CD4-positive, alpha-beta T cell treated with Interleukin-10 for 1 hour (primary cell): Measurements from ENCODE around the gene MC1R.

Experiments
- DNase-seq: peaks from one replicate; pipeline ENCODE4 v3.0.0-alpha.2; 2020

The MC1R gene

DNA sequence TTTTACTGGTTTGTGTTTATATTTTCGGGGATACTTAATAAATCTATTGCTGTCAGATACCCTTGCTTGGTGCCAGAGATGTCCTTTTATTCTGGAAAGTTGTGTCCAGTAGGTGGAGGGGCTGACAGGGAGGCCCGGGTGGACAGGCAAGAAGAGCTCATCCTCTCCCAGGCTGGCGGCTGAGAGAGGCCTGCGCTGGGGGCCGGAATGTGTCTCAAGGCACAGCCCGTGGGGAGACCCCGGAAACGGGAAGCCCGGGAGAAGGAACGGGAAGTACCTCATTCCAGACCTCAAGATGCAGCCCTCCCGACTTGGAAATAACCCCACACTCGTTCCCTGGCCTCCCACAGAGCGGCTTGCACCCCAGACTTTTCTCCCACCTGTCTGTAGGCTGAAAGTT, 17.4 kb downstream of the MC1R start:
- DNase-seq, result no peak

DNA sequence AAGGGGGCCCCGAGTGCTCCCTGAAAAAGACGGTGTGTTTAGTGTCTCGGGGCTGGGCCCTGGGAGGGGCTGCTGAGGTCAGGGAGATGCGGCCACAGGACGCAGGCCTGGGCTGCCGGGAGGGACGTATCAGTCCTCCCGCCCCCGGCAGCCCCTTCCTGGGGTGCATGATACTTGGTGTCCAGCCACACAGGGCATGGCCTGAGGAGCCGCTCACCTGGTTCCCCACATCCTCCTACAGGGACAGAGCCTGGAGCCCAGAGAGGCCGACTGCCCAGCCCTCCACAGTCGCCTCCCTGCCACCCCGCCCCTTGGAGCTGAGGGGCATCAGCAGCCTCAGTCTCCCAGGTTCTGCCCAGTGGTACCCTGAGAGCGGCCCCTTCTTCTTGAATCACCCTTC, 17.8 kb downstream of the MC1R start:
- DNase-seq, result no peak

DNA sequence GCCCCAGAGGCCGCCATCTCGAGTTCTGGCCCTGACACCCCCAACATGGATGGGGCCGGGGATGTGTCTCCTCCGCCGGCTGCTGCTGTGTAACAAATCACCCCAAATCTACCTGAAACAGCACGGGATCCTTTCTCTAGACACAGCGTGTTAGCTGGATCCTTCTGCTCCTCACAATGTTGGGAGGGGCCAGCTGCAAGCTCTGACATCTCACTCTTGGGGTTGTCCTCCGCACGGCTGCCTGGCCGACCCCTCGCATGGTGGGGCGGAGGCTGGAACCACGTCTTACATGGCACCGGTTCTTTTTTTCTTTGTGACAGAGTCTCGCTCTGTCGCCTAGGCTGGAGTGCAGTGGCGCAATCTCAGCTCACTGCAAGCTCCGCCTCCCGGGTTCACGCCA, 18.3 kb downstream of the MC1R start:
- no peak for DNase-seq

DNA sequence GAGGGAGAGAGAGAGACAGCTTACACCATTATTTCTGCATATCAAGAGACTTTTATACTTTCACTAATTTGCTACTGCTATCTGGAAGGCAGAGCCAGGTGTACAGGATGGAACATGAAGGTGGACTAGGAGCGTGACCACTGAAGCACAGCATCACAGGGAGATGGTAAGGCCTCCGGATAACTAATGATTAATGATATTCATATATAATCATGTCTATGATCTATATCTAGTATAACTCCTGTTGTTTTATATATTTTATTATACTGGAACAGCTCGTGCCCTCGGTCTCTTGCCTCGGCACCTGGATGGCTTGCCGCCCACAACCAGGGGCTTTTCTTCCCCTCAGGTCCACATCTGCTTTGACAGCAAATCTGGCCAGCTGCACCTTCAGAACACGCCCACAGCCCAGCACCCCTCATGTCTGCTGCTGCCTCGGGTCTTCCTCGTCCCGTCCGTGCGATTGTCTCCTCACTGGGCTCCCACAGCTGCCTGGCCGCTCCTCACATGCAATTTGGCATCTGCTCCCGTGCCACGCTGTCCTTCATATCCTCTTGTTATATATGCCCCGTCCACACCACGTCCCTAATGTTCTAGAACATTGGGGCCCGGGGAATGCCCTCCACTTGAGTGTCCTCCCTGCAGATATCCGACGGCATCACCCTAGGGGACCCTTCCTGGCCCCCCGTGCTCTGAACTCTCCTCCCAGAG, 19.7 kb downstream of the MC1R start:
- no peak for DNase-seq

DNA sequence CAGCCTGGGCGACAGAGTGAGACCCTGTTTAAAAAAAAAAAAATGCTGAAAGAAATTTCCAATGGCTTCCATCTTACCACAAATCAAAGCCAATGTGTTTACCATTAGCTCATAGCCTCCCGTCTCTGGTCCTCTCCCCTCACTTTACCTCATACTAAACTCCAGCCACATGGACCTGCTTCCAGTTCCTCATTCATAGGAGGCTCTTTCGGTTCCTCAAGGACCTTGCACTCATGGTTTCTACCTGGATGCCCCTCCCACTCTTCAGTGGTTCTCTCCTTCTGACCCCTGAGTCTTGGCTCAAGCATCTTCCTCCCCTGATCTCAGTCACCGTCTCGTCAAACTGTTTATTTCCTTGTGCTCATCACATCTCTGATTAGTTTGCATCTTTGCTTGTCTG, 26.1 kb downstream of the MC1R start:
- no peak for DNase-seq

DNA sequence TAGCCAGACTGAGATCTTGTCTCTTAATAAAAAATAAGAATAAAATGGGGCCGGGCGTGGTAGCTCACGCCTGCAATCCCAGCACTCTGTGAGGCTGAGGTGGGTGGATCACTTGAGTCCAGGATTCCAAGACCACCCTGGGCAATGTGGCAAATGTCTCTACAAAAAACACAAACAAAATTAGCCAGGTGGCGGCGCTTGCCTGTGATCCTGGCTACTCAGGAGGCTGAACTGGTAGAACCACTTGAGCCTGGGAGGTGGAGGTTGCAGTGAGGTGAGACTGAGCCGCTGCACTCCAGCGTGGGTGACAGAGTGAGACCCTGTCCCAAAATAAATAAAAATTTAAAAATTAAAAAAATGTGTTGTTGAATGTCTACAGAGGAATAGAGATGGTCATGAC, 27.0 kb downstream of the MC1R start:
- no peak for DNase-seq

DNA sequence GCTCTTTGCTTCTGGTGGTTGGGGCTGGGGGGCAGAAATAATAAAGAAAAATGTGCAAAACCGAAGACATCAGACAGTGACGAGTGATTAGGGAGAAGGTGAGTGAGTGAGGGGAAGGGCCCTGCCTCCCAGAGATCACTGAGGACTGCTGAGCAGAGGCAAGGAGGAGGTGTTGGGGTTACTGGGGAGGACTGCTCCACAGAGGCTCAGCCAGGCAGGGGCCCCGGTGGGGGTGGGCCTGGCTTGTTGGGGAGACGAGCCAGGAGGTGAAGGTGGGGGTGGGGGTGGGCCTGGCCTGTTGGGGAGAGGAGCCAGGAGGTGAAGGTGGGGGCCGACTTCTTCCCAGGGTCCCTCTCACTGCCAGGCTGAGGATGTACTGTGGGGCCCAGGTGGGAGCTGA, 27.9 kb downstream of the MC1R start:
- DNase-seq, result no peak

DNA sequence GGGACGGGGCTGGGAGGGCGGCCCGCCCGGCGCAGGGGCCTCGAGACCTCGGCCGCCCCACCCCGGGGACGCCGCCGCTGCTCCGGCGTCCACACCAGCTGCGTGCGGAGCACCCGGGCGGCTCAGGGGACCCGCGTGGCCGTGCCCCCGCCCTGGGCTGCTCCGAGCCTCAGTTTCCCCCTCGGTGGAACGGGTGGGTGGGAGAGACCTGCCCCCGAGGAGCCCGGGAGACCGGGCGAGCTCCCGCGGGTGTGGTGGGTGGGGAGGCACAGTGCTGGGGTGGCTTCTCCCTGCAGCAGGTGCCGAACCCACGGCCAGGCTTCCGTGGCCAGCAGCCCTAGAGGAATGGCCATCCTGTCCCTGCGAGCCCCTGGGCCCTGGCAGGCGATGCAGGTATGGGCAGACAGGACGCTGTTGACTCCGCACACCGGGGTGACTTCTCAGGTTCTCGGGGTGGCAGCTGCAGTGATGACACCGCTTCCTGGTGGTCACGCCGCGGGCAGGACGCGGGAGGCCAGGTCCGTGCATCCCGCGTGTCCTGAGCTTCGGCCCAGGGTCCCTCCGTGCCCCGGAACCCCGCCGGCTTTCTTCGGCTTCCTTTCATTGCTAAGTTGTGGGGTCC, 30.6 kb downstream of the MC1R start:
- DNase-seq, result no peak

DNA sequence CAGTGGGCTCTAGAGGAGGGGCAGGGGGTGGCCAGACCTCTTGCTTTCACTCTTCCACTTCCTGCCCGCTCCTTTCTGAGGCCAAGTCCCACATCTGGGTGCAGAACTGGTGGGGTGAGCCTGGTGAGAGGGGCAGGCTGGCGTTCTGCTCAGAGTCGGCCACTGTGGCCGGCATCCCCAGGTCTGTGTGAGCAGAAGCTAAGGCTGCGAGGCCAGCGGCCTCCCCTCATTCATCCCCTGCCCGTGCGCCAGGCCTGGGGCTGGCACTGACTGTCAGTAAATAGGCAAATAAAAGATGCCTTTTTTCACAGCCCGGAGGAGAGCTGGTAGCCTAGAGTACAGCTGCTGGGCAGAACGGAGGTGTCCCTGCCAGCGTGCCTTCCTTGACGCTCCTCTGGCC, 31.1 kb downstream of the MC1R start:
- DNase-seq, result no peak

DNA sequence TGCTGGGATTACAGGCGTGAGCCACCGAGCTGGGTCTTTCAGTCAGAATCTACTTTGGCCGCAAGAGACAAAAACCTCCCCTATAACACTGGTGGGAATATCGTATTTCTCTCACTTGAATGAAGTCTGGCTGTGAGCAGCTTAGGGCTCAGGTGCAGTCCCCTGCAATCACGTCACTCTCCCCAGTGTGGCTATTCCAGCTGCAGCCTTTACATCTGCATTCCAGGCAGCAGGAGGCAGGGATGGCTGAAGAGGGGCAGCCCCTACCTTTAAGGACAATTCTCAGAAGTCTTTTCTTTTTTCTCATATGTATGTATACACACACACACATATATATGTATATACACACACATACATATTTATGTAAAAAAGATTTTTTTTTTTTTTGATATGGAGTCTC, 32.8 kb downstream of the MC1R start:
- DNase-seq, result no peak

DNA sequence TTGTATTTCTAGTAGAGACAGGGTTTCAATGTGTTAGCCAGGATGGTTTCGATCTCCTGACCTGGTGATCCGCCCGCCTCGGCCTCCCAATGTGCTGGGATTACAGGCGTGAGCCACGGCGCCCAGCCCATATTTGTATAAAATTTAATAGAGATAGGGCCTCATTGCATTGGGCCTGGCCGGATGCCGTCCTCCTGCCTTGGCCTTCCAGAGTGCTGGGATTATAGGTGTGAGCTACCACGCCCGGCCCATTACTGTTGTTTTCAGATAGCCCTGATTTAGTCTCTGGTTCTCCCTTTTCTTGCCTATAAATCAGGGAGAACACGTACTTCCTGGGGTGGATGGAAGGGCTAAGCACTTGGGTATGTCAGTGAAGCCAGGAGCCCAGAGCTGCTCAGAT, 33.4 kb downstream of the MC1R start:
- DNase-seq, result no peak

DNA sequence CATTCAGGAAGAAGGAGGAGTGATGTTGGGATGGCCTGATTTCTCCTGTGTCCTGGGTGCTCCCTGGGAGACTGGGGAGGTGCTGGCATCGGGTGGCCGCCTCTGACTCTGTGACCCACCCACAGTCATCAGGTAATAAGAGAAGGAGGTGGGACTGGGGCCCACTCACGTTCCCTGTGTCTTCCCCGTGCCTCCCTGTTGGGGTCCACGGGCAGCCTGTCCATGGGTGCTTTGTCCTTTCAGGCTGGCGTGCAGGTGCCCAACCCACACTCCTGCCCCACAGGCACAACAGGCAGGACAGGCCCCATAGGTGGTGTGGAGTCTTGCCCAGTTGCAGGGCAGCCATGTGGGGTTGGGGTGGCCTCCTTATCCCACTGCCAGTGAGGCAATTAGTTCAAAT, 33.9 kb downstream of the MC1R start:
- no peak for DNase-seq

DNA sequence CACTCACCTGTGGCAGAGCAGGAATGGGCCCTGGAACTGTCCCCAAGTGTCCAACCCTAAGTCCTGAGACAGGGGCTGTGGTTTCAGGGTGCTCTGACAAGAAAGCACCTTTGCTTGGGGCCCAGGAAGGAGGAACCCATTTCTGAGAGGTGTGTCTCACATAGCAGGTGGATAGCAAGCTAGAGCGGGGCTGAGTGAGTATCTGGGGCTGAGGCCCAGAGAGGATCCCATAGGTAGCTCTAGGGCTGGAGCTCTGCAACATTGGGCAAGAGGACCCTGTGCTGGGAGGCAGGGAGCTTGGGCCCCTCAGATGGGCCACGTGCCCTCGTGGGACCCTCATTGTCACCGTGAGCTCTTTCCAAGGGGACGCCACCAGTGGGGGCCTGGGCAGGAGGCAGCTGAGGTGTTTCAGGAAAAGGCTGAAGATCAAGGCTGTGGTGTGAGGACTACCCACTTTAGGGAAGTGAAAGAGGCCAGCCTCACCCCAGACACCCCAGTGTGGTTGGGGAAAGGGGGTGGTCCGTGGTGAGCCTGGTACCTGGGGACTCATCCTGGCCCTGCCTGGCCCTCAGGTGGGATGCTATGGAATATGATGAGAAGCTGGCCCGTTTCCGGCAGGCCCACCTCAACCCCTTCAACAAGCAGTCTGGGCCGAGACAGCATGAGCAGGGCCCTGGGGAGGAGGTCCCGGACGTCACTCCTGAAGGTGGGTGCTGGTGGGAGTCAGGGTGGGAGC, 35.2 kb downstream of the MC1R start:
- DNase-seq, result no peak

DNA sequence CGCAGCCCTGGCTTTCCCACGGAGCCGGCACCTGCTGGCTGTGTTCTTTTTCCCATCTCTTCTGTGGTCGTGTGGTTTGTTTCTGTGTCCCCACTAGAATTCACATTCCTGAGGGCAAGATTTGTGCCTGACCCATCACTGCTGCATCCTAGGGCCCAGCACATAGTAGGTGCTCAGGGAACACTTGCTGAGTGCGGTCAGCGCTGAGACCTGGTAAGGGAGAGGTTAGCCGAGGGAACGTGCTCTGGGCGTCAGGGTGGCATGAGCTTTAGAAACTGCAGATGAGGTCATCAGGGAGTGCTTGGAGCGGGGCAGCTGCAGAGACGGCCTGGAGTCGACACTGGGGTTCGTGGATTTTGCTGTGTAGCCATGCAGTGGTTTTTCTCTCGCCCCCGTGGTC, 35.8 kb downstream of the MC1R start:
- DNase-seq, result no peak

DNA sequence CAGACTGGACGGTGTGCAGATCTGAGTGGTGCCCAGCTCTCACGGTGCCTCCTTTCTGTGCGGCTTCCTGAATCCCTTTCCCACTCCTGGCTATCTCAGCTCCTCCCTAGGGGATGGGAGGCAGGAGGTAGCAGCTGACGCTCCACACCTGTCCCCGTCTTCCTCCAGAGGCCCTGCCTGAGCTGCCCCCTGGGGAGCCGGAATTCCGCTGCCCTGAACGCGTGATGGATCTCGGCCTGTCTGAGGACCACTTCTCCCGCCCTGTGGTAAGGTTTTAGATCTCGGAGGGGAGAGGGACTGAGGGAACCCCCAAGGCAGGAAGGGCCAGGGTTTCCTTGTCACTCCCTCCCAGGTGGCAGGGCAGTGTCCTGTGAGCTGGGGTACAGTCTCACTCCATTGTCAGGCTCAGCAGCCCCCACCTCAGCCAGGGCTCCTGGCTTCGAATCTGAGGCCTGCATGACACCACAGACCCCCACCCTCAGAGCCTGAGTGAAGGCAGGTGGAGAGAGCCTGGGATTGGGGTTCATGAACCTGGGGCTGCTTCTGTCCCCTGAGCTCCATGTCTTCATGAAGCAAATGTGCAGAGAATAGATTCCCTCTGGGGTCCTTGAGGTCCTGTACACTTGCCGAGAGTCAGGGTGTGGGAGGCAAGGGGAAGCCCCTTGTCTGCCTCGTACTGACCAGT, 36.5 kb downstream of the MC1R start:
- DNase-seq, result no peak

DNA sequence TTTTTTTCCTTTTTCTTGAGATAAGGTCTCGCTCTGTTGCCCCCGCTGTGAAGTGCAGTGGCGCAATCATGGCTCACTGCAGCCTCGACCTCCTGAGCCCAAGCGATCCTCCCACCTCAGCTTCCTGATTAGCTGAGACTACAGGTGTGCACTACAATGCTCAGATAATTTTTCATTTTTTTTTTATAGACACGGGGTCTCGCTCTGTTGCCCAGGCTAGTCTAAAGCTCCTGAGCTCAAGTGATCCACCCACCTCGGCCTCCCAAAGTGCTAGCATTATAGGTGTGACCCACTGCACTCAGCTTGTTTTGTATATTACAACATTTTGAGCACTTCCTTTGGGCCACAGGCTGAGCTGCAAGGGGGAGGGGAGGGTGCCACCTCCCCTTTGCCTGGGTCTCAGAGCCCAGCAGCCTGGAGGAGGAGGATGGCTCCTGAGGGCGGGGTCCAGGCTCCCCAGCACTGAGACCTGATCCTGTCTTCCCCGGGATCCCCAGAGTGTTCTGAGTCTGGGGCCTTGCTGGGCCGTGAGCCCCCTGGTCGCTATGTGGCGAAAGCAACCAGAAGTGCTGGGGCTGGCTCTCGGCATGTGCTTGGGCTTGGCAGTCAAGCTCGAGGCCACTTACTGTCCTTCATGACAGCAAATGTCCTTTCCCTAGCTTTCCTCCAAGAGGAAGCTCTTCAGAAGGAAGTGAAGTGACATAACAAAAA, 38.0 kb downstream of the MC1R start:
- no peak for DNase-seq

DNA sequence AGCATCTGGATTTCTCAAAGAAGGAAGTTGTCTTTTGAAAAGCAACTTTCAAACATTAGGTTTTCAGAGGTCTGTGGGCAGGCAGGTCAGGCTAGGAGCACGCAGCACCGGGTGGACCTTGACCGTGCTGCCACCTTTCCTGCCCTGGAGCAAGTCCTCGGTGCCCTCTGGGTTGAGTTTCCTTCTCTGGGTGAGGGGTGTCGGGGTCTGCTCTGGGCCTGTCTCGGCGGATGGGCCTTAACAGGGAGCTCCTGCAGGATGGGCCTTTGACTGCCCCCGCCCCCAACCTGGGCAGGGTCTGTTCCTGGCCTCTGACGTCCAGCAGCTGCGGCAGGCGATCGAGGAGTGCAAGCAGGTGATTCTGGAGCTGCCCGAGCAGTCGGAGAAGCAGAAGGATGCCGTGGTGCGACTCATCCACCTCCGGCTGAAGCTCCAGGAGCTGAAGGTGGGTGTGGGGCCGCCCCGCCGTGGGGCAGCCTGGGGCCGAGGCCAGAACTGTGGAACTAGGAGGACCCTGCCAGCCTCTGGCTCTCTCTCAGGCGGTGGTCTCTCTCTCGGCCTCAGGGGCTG, 38.6 kb downstream of the MC1R start:
- no peak for DNase-seq

DNA sequence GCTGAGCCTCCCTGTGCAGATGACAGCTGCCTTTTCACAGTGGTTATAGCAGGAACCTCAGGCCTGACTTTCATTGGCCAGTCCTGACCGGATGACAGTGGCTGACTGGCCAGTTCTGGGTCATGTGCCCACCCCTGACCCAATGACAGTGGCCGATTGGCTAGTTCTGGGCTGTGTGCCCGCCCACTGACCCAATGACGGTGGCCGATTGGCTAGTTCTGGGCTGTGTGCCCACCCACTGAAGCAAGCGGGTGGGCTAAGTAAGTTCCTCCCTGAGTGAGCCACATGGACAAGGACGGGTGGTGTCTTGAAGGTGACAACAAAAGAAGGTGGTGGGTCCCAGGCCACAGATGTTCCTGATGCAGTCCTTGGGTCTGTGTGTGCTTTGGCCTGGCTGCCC, 39.4 kb downstream of the MC1R start:
- DNase-seq, result no peak

DNA sequence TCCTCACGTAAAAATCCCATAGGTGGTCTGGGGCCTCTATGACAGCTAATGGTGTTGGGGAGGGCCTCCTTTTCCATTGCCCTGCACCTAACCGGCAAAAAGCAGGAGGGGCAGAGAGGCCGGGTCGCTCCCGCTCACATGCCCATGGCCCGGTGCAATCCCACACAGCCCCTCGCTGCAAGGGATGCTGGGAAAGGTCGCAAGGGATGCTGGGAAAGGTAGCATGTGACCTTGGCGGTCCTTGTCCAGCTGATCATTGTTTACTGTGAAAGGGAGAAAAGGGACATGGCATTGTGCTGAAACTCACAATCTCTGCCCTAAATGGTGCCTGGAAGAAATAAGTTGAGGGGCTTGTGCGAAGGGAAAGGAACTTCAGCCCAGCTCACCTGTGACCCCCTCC, 39.9 kb downstream of the MC1R start:
- DNase-seq, result no peak

DNA sequence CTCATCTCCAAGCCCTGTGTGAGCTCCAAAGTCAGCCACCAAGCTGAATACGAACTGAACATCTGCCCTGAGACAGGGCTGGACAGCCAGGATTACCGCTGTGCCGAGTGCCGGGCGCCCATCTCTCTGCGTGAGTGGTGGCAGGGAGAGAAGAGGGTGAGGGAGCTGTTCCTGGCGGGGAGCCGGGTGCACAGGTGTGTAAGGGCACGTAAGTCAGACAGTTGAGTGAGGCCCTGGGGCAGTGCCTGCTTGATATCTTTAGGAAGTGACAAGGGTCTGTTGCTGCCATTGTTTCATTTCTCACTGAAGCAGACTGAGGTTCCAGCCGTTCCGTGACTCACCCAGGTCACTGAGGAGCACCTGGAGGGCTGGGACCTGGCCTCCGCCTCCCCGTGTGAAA, 42.3 kb downstream of the MC1R start:
- DNase-seq, result no peak

DNA sequence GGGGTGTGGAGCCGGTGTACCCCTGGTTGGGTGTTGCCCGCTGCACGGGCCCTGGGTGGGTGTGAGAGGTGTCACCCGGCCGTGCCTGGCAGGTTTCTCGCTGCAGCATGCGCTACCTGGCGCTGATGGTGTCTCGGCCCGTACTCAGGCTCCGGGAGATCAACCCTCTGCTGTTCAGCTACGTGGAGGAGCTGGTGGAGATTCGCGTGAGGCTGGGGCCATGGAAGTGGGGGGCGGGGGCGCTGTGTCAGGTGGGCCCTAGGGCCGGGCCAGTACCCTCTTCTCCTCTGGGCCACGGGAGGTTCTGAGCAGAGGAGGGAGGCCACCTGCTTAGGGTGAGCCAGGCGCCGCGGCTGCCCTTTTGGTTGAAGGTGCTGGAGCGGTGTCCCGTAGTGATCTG, 43.3 kb downstream of the MC1R start:
- no peak for DNase-seq

DNA sequence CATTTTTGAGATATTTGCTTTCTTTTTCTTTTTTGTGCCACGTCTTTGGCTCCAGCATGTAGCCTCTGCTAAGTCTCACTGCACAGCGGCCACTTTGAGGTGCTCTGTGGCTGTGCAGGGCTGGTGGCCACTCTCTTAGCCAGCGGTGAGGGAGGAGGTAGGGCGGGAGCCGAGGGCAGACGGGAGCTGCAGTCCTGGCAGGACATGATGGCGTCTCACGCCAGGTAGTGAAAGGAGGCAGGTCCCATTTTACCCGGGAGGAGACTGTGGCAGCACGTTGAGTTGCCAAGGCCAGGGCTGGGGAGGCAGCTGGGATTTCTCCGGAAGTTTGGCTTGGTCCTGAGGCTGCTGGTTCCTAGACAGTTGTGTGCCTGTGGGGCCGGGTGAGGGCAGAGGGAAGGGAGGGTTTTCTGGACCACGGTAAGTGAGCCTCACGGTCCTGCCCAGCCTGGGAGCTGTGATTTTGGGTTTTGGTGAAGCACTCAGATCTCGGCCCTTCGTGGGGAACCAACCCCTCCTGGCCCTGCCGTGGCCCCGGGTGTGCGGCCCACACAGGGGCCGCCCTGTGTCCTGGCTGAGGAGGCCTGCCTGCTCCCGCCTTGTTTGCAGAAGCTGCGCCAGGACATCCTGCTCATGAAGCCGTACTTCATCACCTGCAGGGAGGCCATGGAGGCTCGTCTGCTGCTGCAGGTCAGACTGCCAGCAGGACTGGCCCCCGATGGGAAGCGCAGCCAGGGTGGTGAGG, 44.3 kb downstream of the MC1R start:
- DNase-seq, result no peak
